GM18909 (cell line): Measurements from ENCODE around the gene PAM16.

Experiments used
- ATAC-seq: cut with Tn5 transposase; IDR thresholded peaks from one replicate; pipeline ENCODE4 v1.9.1; 2021; ENCODE audit warnings: mild to moderate bottlenecking; ENCODE audit not compliant: unreplicated experiment, poor library complexity

The PAM16 gene

DNA sequence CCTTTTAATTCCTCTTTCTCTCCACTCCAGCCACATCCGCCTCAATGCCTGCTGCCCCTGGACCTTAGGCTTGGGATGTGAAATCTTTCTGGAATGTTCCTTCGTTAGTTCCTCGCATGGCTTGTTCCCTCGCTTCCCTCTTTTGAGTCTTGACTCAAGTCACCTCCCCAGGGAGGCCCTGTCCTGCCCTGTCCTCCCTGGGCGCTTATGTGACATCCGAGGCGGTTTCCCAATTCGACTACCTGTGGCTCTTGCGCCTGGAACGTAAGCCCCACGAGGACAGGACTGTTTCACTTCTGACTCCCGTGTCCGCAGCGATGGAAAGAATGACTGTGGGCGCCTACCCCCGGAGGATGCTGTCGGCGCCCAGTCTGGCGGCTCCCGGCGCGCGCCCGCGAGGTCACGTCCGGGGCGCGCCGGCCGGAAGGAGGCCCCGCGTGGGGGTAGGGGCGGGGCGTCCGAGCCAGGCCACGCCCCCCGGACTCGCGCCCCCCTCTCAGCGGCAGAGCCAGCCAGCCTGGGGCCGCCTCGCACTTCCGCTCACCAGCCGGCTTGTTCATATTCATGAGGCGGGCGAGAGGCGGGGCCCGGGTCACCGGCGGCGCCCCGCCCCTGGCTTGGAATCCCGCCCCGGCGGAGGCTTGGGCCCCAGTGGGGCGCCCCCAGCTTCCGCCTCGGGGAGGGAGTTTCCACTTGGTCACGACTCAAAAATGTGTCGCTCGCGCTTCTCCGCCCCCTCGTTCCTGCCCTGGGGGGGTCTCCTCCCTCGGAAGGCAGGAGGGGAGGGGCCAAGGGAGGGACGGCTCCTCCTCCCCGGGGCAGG, 43.7 kb downstream of the PAM16 start:
- ATAC-seq: peak; percentile 90

DNA sequence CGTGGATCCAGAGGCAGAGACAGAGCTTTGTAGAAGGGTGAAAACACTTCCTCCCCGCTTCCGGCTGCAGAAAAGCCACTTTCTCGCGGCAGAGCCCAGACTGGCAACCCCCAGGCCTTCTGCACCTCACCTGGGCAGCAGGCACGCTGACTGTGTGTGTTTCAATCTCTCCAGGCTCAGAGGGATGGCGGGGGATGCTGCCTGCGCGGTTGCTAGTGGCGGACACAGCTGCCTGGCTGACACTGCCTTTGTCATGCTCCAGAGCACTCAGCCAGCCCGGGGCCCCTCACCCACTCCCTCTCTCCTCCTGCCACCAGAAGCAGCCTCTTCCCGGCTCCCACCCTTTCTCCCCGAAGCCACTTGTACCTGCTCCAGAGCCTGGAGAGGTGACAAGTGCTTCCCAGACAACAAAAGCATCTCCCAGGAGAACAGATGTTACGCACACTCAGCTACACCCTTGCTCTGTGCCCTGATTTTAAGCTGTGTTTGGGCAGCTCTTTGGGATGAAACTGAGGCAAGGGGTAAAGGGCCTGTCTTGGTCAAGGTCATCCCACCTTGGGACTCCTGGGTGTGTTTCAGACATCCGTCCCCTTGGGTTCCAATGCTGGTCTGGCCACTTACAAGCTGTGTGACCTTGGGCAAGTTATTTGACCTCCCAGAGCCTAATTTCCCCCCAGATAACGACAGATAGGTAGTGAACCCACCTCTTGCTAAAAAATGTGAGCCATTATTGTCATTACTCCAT, 44.5 kb downstream of the PAM16 start:
- no peak for ATAC-seq

DNA sequence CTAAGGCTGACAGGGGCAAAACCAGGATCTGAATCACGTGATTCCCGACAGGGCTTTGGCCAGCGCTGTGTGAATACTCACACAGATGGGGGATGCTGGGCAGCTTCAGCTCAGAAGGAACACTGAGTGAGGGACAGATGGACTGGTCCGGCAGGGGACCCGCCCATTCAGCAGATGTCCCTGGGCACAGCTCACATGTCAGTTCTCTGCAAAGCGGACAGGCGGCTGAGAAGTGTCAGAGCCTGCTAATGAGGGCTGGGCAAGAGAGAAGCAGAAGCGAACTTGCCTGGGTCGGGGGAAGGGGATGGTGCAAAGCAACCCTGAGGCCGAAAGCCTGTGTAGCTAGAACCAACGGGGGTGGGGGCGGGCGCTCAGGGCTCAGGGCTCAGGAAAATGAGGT, 47.1 kb downstream of the PAM16 start:
- ATAC-seq: no peak

DNA sequence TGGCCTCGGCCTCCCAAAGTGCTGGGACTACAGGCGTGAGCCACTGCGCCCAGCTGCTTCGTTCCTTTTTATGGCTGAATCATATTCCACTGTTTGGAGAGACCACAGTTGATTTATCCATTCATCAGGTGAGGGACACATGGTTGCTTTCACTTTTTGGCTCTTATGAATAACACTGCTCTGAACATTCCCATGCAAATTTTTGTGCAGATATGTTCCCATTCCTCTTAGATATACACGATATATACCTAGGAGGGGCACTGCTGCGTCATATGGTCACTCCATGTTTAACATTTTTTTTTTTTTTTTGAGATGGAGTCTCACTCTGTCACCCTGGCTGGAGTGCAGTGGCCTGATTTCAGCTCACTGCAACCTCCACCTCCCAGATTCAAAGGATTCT, 49.2 kb downstream of the PAM16 start:
- no peak for ATAC-seq

DNA sequence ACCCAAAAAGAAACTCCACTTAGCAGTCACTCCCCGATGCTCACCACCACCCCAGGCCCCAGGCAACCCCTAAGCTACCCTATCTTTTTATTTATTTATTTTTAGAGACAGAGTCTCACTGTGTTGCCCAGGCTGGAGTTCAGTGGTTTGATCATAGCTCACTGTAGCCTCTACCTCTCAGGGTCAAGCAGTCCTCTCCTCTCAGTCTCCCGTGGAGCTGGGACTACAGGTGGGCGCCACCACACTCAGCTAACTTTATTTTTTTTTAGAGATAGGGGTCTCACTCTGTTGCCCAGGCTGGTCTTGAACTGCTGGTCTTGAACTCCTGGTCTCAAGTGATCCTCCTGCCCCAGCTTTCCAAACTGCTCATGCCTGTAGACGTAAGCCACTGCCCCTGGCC, 49.9 kb downstream of the PAM16 start:
- no peak for ATAC-seq

DNA sequence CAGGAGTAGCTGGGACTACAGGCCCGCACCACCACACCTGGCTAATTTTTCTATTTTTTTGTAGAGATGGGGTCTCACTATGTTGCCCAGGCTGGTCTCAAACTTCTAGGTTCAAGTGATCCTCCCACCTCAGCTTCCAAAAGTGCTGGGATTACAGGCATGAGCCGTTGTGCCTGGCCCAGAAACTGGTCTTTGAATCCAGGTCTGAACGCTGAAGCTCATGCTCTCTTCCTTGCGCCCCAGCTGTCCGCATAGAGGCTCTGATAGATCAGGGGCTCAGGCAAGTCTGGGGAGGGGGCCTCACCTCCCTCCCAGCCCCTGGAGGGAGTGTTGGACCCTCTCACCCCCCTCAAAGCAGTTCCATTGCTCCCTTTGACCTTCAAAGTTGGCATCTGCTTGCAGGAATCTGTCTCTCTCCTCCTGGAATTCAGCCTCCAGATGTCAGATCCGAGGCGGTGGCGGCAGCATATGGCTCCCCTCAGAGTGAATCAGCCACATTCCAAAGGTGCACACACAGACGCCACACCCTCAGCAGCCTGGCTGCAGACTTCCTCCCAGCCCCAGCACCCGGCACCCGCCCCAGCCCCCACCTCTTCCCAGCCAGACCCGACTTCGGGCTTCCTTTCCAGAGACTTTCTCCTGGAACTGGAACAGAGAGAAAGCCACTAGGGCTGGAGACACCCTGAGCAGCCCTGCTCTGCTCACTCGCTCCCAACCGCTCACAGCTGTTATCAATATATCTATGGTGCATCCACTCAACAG, 52.2 kb downstream of the PAM16 start:
- no peak for ATAC-seq

DNA sequence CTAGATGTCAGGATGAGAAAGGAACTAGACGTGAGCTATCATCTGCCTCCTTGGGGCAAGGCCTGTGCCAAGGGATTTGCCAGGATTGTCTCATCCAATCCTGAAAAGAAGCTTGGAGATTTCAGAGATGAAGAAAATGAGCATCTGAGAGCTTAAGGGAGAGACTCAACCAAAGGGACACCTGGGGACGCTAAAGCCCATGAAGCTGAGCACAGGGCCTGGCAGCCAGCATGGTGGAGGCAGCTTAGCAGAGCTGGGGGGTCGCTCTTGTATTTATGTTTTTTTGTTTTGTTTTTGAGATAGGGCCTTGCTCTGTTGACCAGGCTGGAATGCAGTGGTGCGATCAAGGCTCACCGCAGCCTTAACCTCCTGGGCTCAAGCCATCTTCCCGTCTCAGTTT, 53.6 kb downstream of the PAM16 start:
- no peak for ATAC-seq

DNA sequence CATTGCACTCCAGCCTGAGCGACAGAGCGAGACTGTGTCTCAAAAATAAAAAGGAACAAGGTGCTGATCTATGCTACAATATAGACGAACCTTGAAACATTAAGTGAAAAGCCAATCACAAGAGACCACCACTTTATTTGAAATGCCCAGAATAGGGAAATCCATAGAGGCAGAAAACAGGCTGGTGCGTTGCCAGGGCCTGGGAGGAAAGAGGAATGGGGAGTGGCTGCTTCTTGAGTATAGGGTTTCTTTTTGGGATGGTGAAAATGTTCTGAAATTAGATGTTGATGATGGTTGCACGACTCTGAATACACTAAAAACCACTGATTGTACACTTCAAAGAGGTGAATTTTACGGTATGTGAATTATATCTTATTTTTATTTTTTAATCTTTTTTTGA, 55.5 kb downstream of the PAM16 start:
- ATAC-seq: no peak

DNA sequence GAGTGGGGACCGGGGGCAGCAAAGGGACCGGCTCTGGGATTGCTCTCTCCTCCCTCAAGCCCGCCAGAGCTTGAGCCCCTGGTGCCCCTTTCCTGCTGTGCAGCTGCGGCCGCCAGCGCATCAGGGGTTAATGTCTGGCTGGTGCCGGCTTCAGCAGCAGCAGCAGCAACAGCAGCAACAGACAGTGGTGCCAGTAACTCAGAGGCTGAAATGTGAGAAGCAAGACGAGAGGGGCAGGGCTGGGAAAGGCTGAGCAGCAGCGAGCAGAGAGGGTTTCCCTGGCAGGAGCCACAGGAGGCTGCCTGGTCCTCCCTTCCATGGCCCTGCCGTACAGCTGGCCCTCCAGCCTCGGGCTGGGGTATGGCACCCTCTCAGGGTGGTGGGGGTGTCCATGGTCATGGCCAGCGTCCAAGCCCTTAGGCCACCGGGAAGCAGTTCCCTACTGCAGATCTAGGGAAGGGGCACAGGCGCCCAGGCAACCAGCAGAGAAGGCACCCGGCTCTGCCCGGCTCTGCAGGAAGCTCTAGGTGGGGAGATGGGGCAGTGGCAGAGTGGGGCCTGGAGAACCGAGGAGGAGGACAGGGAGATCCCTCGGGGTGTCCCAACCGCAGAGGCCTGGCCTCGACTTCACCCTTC, 57.2 kb downstream of the PAM16 start:
- ATAC-seq: no peak

DNA sequence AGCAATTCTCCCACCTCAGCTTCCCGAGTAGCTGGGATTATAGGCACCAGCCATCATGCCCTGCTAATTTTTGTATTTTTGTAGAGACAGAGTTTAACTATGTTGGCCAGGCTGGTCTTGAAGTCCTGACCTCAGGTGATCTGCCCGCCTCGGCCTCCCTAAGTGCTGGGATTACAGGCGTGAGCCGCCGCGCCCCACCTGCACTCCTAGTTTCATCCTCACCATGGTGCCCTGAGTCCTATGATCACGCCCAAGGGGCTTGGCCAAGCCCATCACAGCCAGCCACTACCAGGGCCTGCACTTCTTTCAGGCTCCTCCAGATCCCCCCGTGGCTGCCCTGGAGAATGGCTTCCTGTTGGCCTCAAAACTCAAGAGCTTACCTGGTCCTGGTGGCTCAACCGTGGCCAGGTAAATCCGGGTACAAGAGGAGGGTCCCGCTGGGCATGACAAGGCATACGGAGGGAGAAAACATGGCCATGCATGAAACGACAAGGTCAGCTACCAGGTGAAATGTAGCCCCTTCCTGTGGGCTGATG, 57.9 kb downstream of the PAM16 start:
- ATAC-seq: no peak

DNA sequence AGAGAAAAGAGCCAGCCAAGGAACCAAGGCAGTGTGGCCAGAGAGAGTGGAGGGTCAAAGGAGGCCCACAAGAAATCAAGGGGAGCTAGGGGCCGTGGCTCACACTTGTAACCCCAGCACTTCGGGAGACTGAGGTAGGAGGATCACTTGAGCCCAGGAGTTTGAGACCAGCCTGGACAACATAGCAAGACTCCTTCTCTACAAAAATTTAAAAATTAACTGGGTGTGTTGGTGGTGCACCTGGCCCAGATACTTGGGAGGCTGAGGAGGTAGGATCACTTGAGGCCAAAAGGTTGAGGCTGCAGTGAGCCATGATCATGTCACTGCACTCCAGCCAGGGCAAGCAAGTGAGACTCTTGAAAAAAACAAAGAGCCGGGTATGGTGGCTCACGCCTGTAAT, 59.4 kb downstream of the PAM16 start:
- ATAC-seq: no peak
